GM10847 (cell line): ENCODE measurements around the gene CAPN7.

ENCODE experiments used
- POLR2A ChIP-seq: IDR thresholded peaks from 2 replicates; pipeline ENCODE4 v1.6.1; 2011; ENCODE audit not compliant: insufficient read length; ENCODE audit errors: extremely low read depth

Gene CAPN7

DNA sequence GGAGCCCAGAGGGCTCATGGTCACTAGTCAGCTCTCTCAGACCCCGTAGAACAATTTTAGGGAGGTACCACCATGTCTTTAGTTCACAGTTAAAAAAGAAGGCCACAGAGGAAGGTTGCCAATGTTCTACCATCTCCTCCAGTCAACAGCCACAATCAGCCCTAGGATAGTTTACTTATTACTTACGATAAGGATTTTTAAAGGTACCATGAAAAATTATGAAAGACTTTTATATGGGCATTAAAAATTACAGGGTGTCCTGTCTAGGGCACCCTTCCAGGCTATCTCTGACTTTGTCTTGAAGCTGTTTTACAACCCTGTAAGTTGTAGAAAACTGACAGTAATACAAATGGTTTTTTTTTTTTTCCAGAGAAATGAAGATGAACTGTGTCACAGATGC is 57.9 kb downstream of the CAPN7 start:
- TF ChIP-seq POLR2A = no peak

DNA sequence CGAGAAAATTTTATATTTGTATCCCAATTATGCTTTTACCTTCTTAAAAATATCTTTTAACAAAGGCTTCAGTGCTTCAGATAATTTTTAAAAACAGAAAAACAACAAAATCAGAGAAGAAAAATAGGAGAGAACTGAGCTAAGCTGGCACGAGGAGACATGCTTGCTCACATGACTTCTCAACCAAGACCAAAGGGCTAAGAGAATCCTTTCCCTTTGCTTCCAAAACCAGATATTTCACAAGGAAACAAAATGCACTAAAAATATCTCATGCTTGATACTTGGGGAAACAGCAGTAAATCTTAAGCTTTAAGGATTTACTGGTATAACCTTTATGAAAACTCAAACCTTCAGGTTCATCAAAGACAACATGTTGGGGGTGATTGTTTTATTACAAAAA is 58.4 kb downstream of the CAPN7 start:
- TF ChIP-seq POLR2A = no peak

DNA sequence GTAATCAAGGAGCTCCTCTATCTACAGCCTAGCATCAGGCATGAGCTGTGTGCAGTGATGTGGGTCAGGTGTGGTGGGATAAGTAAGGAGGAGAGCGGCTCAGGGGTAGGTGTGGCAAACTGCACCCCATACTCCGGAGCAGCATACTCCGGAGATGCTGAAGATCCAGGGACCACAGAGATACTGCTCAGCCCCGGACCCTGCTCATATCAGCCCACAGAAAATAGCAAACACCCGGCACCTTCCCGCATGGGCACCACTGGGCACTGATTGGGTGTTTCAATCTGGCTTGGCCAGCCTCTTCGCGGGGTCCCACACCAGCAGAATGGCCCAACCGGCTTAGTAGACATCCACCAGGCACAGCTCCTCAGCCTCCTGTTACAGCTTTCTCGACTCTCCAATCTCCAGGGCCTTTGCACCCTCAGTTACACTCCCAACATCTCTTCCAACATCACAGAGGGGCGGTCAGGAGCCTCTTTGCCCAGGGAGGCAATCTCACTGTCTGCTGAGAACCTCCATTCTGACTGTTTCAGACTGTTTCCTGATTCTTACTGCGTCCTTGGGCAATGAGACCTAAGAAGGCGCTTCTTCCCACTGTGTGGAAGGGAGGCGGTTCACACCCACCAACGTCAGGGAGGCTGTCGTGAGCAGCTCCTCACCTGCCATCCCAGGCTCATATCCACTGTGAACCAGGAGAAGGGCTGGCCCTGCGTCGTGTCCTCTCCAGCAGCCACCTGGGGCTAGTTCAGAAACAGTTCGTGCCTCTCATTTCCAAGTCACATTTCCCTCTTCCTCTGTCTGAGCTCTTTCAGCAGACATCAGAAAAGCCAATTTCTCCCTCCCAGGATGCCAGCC is 59.8 kb downstream of the CAPN7 start:
- TF ChIP-seq POLR2A = no peak

DNA sequence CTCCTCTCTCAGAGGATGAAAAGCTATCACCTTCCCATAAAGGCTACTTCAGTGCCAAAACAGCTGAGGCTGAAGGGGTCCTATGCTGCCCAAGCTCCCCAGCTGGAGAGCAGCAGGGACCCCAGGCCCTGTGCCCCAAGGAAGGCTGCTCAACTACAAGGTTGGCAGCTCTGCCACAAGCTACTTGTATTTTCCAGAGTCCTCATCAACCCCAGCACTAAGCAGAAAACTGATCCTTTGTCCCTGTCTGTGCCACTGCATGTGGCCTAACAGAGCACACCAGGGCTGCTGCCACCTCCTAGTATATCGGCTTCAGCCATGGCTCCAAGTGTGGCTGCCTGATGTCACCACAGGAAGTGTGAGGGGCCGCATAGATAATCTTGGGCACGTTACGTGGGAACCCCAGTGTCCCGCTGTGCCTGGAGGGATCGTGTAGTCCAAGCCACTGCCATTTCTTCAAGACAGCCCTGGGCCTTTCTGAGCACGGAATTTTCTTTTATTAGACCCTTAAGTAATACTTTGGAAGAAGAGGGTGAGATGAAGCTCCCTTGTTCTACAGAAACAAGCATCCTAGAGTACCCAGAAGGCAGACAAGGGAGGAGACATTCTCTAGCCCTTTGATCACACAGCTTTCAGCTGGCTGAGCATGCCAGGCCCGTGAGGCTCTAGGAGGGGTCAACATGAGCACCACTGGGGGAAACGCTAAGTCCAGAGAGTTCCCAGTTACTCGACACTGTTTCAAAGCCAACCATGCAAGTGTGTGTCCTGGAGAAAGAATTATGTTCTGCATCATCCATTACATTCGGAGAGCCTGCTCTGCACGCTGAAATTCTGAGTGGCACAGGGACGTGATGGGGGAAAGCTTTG is 60.7 kb downstream of the CAPN7 start:
- TF ChIP-seq POLR2A = no peak

DNA sequence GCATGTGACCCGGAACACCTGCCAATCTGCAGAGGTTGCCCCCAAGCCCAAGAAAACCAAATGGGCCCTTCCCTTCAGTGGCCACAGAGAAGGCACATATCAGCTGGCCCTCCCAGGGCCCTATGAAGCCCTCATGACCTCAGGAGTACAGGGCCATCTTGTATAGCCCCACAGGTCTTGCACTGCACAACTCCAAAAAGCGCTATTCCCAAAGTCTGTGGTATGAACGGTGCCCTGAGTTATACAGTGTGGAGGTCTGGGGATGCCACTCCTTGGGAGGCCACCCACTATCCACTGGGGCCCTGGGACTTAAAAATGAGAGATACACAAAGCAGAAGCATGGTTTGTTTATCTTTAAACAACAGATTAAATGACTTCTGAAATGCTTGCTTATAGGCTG is 61.5 kb downstream of the CAPN7 start:
- TF ChIP-seq POLR2A = no peak

DNA sequence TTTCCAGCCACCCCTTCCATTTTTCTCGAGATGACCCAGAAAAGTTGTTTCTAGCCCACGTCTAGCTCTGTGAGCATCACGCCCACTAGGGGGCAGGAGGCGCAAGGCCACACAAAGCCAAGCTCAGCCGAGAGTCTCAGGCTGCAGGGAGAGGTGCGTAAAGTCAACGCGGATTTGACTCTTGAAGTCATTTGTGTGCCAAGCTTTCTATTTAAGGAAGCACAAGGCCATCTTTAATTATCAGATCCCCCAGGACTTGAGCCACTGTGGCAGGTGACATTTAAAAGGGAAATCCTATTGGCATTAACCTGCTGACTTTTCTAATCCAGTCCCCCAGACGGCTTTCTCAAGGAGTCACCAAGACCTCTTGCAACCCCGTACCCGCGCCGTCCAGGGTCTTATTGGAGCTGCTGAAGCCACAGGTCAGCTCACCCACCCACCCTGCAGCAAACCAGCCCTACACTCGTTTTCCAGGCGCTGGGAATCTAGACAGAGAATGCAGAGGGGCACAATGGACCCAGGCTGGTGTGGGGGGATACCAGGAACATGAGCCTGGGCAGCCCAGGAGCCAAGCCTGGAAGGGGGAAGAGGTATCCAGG is 62.1 kb downstream of the CAPN7 start:
- no peak for TF ChIP-seq POLR2A

DNA sequence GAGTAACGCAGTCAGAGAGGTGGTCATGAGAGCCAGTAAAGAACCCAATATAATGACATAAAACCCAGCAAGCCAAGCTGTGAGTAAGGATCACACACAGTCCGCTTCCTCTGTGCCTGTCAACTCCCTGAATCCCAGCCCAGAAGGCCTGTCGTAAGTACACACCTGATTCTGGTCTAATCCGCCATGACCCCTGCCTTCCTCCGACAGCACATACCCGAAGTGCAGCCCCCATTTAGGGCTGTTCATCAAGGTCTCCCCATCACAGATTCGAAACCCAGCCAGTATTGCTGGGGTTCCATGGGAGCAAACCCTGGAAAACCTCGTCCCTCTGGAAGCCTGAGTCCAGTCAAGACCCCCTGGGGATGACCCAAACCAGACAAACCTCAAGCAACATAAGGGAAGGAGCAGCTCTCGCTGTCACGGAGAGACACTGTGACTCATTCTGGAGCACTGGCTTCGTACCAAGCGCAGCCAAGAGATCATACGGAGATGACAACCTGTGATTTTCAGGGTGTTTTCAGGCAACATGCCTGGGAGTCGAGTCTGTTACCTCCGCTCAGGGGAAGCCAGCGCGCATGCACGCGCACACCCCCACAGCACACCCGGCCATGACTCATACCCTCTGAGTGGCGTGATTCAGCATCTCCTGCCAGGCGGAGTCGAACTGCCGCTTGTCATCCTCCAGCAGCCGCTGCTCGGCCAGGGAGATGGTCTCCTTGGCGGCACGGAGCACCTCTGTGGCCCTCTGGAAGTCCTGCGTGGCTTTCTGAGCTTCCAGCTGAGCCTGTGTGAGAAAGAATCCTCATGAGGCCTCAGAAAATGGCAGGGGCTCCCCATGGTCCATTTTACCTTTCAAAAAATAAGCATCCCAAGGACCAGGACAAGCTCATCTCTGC is 63.3 kb downstream of the CAPN7 start:
- TF ChIP-seq POLR2A = no peak

DNA sequence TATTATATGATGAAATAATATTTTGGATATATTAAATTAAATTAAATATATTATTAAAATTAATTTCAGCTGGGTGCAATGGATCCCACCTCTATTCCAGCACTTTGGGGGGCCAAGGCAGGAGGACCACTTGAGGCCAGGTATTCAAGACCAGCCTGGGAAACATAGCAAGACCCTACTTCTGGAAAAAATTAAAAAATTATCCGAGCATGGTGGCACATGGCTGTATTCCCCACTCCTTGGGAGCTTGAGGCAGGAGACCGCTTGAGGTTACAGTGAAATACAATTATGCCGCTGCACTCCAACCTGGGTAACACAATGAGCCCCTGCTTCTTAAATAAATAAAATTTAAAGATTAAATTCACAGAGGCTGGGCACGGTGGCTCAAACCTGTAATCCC is 65.0 kb downstream of the CAPN7 start:
- TF ChIP-seq POLR2A = no peak

DNA sequence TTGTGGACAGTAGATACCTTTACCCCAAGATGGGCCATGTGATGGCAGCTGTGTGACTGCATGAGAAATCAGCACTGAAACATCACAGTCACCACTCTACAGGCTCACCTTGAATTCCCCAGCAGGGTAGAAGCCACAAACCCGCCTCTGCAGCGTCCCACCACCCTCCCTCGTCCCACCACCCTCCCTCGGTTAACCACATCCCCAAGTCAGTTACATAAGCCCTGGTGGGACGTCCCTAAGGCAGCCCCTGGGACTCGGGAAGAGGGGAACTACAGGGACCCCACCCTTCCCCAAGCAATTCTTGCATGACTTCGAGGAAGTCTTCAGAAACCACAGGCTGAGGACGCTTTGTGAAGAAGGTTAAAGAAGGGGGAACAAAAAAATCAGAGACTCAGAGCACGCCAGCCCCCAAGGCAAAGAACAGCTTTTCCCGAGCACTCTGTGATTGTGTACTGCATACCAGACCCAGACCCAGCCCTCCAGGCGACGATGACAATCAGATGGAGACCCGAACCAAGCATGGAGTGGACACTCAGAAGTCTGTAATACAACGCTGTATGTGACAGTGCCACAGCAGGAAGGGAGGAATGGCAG is 65.8 kb downstream of the CAPN7 start:
- TF ChIP-seq POLR2A = no peak

DNA sequence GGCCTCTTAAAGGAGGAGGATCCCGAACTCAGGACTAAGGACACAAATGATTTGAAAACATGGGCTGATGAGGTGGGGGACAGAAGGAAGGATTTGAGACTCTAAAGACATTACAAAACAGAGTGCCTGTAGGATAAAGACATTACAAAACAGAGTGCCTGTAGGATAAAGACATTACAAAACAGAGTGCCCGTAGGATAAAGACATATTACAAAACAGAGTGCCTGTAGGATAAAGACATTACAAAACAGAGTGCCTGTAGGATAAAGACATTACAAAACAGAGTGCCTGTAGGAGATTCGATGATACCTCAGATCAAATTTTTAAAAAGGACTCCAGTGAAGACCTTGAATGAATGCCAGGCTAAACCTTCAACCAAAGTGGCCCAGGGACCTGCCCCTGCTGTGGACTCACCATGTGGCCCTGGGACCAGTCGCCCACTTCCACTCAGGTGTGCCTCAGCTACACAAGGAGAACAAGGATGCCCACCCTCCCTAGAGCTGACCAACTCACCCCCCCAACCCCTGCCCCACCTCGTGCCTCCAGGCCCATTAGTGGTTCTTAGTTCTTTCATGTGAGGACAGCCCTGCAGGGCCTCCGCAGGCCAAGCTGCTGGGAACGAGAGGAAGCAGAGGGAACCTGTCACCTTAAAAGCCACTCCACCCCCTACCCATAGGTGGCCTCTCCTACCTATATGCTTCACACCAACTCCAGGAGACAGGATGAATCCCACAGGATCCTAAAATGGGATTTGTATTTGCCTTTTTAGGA is 66.6 kb downstream of the CAPN7 start:
- TF ChIP-seq POLR2A = no peak

DNA sequence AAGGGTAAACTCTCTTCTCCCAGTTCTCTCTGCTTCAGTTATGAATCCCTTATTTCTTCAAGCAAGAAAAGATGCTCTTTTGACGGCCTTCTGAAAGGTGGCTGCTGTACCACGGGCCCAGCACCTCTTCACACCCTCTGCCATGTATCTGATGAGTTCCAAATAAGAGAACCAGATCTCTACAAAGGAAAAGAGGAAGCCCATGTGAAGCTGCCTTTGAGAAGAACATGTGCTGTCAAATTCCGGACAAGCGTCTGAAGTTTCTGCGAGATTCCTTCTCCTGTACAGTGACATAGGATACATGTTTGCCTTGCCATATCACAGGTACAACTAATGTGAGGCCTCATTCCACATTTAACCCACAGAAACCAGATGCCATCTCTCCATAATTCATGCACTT is 67.2 kb downstream of the CAPN7 start:
- TF ChIP-seq POLR2A = no peak

DNA sequence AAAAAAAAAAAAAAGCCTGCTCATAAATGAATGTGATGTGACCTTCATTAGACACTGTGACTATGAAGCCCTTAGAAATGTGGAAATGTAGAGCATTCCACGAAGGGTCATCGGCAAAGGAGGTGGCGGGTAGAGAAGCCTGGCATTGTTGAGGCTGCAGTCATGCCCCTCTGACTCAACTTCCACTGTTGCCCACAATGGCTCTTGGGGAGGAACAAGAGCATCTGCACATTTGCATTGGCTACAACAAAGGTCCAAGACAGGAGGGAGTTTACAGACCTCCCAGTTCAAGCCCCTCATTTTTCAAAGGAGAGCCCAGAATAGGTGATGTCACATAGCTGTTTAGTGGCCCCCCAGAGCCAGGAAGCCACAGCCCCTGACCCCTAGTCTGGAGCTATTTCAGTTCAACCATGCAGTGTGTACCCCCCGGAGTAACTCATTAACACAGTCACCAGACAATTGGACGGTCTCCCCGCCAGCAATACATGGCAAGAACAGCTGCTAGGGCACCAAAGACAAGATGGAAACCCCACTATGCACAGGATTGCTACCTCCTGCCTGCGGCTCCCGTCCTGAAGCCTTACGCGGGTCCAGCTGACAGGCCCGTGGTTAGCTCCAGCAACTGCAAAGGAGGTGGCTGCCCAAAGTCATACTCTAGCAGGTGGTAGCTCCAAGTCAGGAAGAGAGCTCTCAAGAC is 70.1 kb downstream of the CAPN7 start:
- TF ChIP-seq POLR2A = no peak

DNA sequence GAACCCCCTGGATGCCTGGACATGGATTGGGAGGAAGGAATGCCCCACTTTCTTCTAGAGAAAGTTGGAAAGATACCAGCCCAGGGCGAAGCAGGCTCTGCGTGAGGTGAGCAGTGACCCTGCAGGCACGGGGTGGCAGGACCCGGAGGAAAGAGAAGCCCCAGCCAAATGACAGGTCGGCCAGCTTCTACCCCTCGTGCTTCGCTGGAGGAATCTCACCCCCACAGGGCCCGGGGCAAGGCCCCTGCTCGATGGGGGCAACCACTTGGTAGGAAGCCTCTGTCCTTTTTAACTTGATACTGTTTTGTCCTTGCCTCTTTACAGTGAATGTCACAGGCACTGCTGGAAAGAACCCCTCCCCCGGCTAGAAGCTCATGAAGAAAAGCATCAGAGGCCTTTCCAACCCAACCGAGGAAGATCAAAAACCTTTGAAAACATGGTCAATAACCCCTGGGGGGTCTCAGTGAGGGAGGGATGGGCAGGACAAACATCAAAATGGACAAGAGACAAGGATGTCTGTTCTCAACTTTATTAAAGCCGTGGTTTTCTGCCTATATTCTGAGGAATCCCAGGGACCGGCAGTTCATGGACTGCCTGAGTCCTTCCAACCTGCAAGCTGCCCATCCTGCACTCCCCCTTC is 71.9 kb downstream of the CAPN7 start:
- TF ChIP-seq POLR2A = no peak
